OCI-M2 (cell line): Measurements from ENCODE around the gene TSR1.

Experiments
- DNase-seq: peaks from one replicate; lab custom pipeline; 2025; ENCODE audit not compliant: unreplicated experiment; lab: John Stamatoyannopoulos, UW

Gene TSR1

GRCh38 chr17:2369551-2370210, 33.4 kb upstream of the TSR1 start:
- DNase-seq = no peak

- no peak for DNase-seq
Measured at GRCh38 chr17:2369039-2369438, 32.8 kb upstream of the TSR1 start.

GRCh38 chr17:2368359-2368758, 32.1 kb upstream of the TSR1 start:
- no peak for DNase-seq

GRCh38 chr17:2366747-2367494, 30.7 kb upstream of the TSR1 start:
- DNase-seq = no peak

- DNase-seq = no peak
Measured at GRCh38 chr17:2365132-2365531, 28.9 kb upstream of the TSR1 start.

- no peak for DNase-seq
Measured at GRCh38 chr17:2364763-2365116, 28.5 kb upstream of the TSR1 start.

- no peak for DNase-seq
Measured at GRCh38 chr17:2363851-2364762, 27.9 kb upstream of the TSR1 start.

GRCh38 chr17:2363318-2363717, 27.1 kb upstream of the TSR1 start:
- no peak for DNase-seq

- no peak for DNase-seq
Measured at GRCh38 chr17:2362881-2363280, 26.6 kb upstream of the TSR1 start.

GRCh38 chr17:2362416-2362815, 26.2 kb upstream of the TSR1 start:
- DNase-seq = no peak

GRCh38 chr17:2362016-2362415, 25.8 kb upstream of the TSR1 start:
- no peak for DNase-seq

GRCh38 chr17:2361010-2361760, 24.9 kb upstream of the TSR1 start:
- no peak for DNase-seq

GRCh38 chr17:2357931-2358434, 21.7 kb upstream of the TSR1 start:
- DNase-seq = no peak

GRCh38 chr17:2357237-2357636, 21.0 kb upstream of the TSR1 start:
- no peak for DNase-seq

GRCh38 chr17:2354311-2354710, 18.1 kb upstream of the TSR1 start:
- no peak for DNase-seq

GRCh38 chr17:2351269-2351668, 15.0 kb upstream of the TSR1 start:
- DNase-seq = no peak

- no peak for DNase-seq
Measured at GRCh38 chr17:2347805-2348685, 11.8 kb upstream of the TSR1 start.

GRCh38 chr17:2346475-2346874, 10.2 kb upstream of the TSR1 start:
- DNase-seq = no peak

- DNase-seq = no peak
Measured at GRCh38 chr17:2344528-2344927, 8.3 kb upstream of the TSR1 start.

- no peak for DNase-seq
Measured at GRCh38 chr17:2343421-2343820, 7.2 kb upstream of the TSR1 start.
